Measurements from ENCODE around the gene STX10. TPM values are rescaled to one million over a fixed set of nuclear protein-coding genes. Genes with fewer than 3 reads are reported as not detected.

Gene STX10
- total RNA-seq, 4 donors from 2014 or later = 50.2 to 62.6 (median 56.6) TPM

DNA sequence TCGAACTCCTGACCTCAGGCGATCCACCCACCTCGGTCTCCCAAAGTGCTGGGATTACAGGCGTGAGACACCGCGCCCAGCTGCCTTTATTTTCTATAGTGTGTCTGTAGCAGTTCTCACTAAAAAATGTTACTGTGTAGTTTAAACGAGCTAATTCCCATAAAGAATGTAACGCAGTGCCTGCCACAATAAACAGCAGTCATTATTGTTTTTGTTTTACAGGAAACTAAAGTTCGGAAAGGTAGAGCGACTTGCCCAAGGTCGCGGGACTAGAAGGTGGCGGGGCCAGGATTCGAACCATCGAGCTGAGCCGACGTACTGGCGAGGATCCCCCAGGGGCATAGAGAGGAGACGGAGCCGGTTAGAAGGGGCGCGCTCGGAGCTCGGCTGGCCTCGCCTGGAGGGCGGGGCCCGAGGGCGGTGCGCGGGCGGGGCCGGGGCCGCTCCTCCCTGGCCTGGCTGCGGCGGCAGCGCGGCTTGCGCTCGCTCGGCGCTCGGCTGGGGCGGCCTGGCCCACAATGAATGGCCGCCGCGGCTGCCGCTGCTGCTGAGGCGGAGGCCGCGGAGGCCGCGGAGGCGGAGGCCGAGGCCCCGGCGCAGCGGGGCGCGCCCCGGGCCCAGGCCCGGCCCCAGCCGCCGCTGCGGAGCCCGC is 32.3 kb downstream of the STX10 start, which contains the start of gene NACC1:
Gene NACC1, plus strand, starts transcription at position 493 of the 652 bp plus-strand sequence. CDS start 16,944 bp downstream, outside the sequence.
- TF ChIP-seq CTCF (IDR thresholded peaks at IDR 0.05) (peak in 1 of 3 experiments; percentile 13), POLR2AphosphoS5 (IDR thresholded peaks at IDR 0.05) (peak in 1 of 2 donors; percentile 66), EP300 (IDR thresholded peaks at IDR 0.05) (no peak), POLR2A (IDR thresholded peaks at IDR 0.05; ENCODE audit: low read depth) (no peak)
- Histone ChIP-seq H3K27ac (replicated peaks in 1 of 4) (peak within 1 kb of the TSS; percentile 68 to 82 (median 74)), H3K4me3 (peak within 1 kb of the TSS; percentile 67 to 97 (median 94)), H3K4me1 (peaks cover 39 to 62% (median 57%) of the 10 kb centered on the region in 4 donors), H3K9me3 (no peaks in the 10 kb centered on the region), H3K36me3 (peaks cover 0 to 27% (median 23%) of the 10 kb centered on the region in 4 donors), H3K27me3 (no peaks in the 10 kb centered on the region)
- intact Hi-C loops (cut with DNase I) = no loop called here
- WGBS = 8% methylated on average over 18 of the region's 65 CpGs
- no peak for DNase-seq (ENCODE audit: extremely low spot score)

DNA sequence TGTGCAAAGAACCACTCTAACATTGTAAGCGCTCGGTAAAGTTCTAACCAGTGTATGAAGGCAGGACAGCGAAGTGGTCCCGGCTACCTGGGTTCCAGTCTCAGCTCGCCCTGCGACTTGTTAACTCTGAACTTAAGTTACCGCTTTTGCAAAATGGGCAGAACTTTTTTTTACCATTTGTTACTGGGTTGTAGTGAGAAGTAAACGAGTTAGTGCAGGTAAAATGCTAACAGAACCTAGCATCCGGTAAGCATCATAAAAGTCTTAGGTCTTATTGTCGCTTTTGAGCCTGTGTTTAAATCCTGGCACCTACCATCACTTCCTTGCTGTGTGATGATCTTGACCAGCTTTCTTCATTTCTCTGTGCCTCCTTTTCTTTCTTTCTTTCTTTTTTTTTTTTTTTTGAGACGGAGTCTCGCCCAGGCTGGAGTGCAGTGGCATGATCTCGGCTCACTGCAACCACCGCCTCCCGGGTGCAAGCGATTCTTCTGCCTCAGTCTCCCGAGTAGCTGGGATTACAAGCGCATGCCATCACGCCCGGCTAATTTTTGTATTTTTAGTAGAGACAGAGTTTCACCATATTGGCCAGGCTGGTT is 32.9 kb downstream of the STX10 start:
- intact Hi-C loops (cut with DNase I) = no loop called here
- Histone ChIP-seq H3K36me3 (peaks cover 0 to 34% (median 30%) of the 10 kb centered on the region in 4 donors), H3K27me3 (no peaks in the 10 kb centered on the region), H3K4me3 (peak overlapping the region; percentile 67 to 97 (median 94)), H3K9me3 (no peaks in the 10 kb centered on the region), H3K4me1 (peaks cover 39 to 62% (median 57%) of the 10 kb centered on the region in 4 donors), H3K27ac (replicated peaks in 1 of 4) (peak overlapping the region; percentile 67 to 82 (median 74))
- TF ChIP-seq CTCF (IDR thresholded peaks at IDR 0.05) (no peak), EP300 (IDR thresholded peaks at IDR 0.05) (no peak), POLR2A (IDR thresholded peaks at IDR 0.05; ENCODE audit: low read depth) (no peak), POLR2AphosphoS5 (IDR thresholded peaks at IDR 0.05) (no peak)
- 12% methylated on average over 20 of the region's 20 CpGs for WGBS
- DNase-seq (ENCODE audit: extremely low spot score) = no peak

- intact Hi-C loops (cut with DNase I) = no loop called here
- Histone ChIP-seq H3K4me3 (peak within 1 kb of the TSS; percentile 67 to 97 (median 94)), H3K9me3 (no peaks in the 10 kb centered on the region), H3K4me1 (peaks cover 39 to 58% (median 54%) of the 10 kb centered on the region in 4 donors), H3K27me3 (no peaks in the 10 kb centered on the region), H3K36me3 (peaks cover 0 to 36% (median 30%) of the 10 kb centered on the region in 4 donors), H3K27ac (replicated peaks in 1 of 4) (peak within 1 kb of the TSS; percentile 67 to 82 (median 74))
- peak; percentile 98 for DNase-seq (ENCODE audit: extremely low spot score)
- 1% methylated on average over 40 of the region's 51 CpGs for WGBS
- peak; percentile 82 to 92 for TF ChIP-seq POLR2AphosphoS5 (IDR thresholded peaks at IDR 0.05)
- TF ChIP-seq EP300 (IDR thresholded peaks at IDR 0.05) = no peak
Observed at GRCh38 chr19:13116282-13117175, 33.6 kb downstream of the STX10 start, which contains the start of gene TRMT1. TRMT1 (minus strand) TSS chr19:13116740; CDS start chr19:13116399, 341 bp downstream.

- Histone ChIP-seq H3K27ac (replicated peaks in 1 of 4) (peak overlapping the region; percentile 67 to 82 (median 74)), H3K36me3 (peaks cover 0 to 36% (median 30%) of the 10 kb centered on the region in 4 donors), H3K9me3 (no peaks in the 10 kb centered on the region), H3K27me3 (no peaks in the 10 kb centered on the region), H3K4me1 (peaks cover 39 to 52% (median 48%) of the 10 kb centered on the region in 4 donors), H3K4me3 (peak overlapping the region; percentile 67 to 97 (median 94))
- intact Hi-C loops (cut with DNase I) = no loop called here
- 3% methylated on average over 17 of the region's 18 CpGs for whole genome bisulfite sequencing
- no peak for DNase-seq (ENCODE audit: extremely low spot score)
- no peak for TF ChIP-seq CTCF (IDR thresholded peaks at IDR 0.05)
- no peak for TF ChIP-seq POLR2A (IDR thresholded peaks at IDR 0.05; ENCODE audit: low read depth)
- no peak for TF ChIP-seq EP300 (IDR thresholded peaks at IDR 0.05)
- TF ChIP-seq POLR2AphosphoS5 (IDR thresholded peaks at IDR 0.05) = no peak
Observed at GRCh38 chr19:13115936-13116281, 34.3 kb downstream of the STX10 start.

Measured in esophagus muscularis mucosa (tissue), 4 donors.